Transverse colon (tissue), 4 donors: ENCODE data around the gene MEFV. TPM values are rescaled to one million over a fixed set of nuclear protein-coding genes. Genes with fewer than 3 reads are reported as not detected.

Experiments used
- DNase-seq: peaks from one replicate; pipeline ENCODE4 v3.0.0-alpha.2; 2019
- H3K27ac ChIP-seq, 4 donors: fragments of 200-600 bp; sonication (generic); 2 replicates each; pipeline ENCODE4 v1.5.1; 2016 to 2018; ENCODE audit warnings: inconsistent platforms in 4 of 4
- H3K27me3 ChIP-seq: fragments of 200-600 bp; sonication (generic); 2 replicates; pipeline ENCODE4 v1.5.1; 2017; ENCODE audit warnings: inconsistent platforms
- H3K36me3 ChIP-seq, 4 donors: fragments of 200-600 bp; sonication (generic); 2 replicates each; pipeline ENCODE4 v1.5.1; 2017 to 2019; ENCODE audit warnings: inconsistent platforms in 4 of 4
- H3K4me1 ChIP-seq, 4 donors: fragments of 200-600 bp; sonication (generic); 2 replicates each; pipeline ENCODE4 v1.5.1; 2017 to 2020; ENCODE audit warnings: inconsistent platforms in 4 of 4
- H3K4me3 ChIP-seq, 4 donors: fragments of 200-600 bp; sonication (generic); 1 replicate in 1 of 4; 2 replicates in 3 of 4; pipeline versions ENCODE4 v1.5.1 to v1.6.1; 2017 to 2019; ENCODE audit warnings: inconsistent platforms in 4 of 4
- H3K9me3 ChIP-seq, 2 donors: fragments of 200-600 bp; sonication (generic); 2 replicates each; pipeline ENCODE4 v1.5.1; 2017 to 2019; ENCODE audit warnings: inconsistent platforms in 2 of 2
- CTCF ChIP-seq, 5 experiments: fragments of 200-600 bp in 3 of 5; fragments of 450-650 bp in 2 of 5; sonication (generic) in 3 of 5; IDR thresholded peaks; 1 replicate in 2 of 5; 2 replicates in 3 of 5; pipeline ENCODE4 v1.5.1; 2016 to 2017; ENCODE audit warnings: antibody characterized with exemption in 5 of 5, inconsistent platforms in 3 of 5, mild to moderate bottlenecking in 2 of 5, moderate library complexity in 1 of 5
- EP300 ChIP-seq: sonication (generic); formaldehyde crosslinking; IDR thresholded peaks from one replicate; pipeline ENCODE4 v1.6.1; 2017; ENCODE audit warnings: antibody characterized with exemption, low read depth
- POLR2A ChIP-seq: fragments of 450-650 bp; IDR thresholded peaks from one replicate; pipeline ENCODE4 v1.6.1; 2016; ENCODE audit warnings: antibody characterized with exemption, mild to moderate bottlenecking, moderate library complexity
- POLR2AphosphoS5 ChIP-seq, 3 donors: sonication (generic); formaldehyde crosslinking; IDR thresholded peaks; one replicate each; pipeline ENCODE4 v1.6.1; 2016; ENCODE audit warnings: antibody characterized with exemption in 3 of 3
- WGBS, 2 donors: methylation state at CpG; one replicate each; pipeline ENCODE4 v1.1.5; 2018; ENCODE audit warnings: low coverage in 1 of 2; 5-methylcytosine and 5-hydroxymethylcytosine counted together
- in situ Hi-C, 4 donors: fragments of 200-750 bp; cut with MboI; loops; one replicate each; pipeline versions ENCODE4 v1.15.0 to v1.15.1; 2017; ENCODE audit warnings: low sequenced_read_pairs in 3 of 4, low pct_ligation_motif_present in 1 of 4, low pct_unique_long_range_greater_than_20kb in 1 of 4
- intact Hi-C: fragments of 100-400 bp; cut with DNase I; formaldehyde crosslinking; loops from one replicate; pipeline ENCODE4 v1.15.1; 2023; ENCODE audit warnings: low total_unique reads
- total RNA-seq, 4 donors: library from RNA; depleted of rRNA; stranded (reverse); fragments of >200 nt; gene quantifications; one replicate each; pipeline ENCODE4 v1.1.0, GENCODE V29; 2016

MEFV gene
- total RNA-seq, 4 donors from 2014 or later: 0.37 to 1.4 (median 0.54) TPM

GRCh38 chr16:3304370-3304769 is 47.9 kb upstream of the MEFV start:
- peaks cover 0 to 25% (median 3%) of the 10 kb centered on the region in 4 donors for H3K4me1 ChIP-seq
- peaks cover 57 to 76% of the 10 kb centered on the region in 2 donors for H3K9me3 ChIP-seq
- H3K36me3 ChIP-seq: peaks cover 0 to 50% (median 15%) of the 10 kb centered on the region in 4 donors
- H3K27ac ChIP-seq: peak overlapping the region in 3 of 4 donors; percentile 84 to 93 (median 89)
- in situ Hi-C loops (loop anchor here in 1 of 4 donors (25.0 kb wide), 1 partner anchor 108 kb away; the partner anchor contains the start of genes ZNF174 and ZSCAN32), intact Hi-C loops (no loop called here)
- WGBS, 2 donors: 80 to 81% methylated on average over 4 of the region's 4 CpGs
- peak overlapping the region in 3 of 4 donors; percentile 55 to 81 (median 60) for H3K4me3 ChIP-seq
- no peaks in the 10 kb centered on the region for H3K27me3 ChIP-seq
- no peak for DNase-seq
- TF ChIP-seq POLR2AphosphoS5 (IDR thresholded peaks at IDR 0.05) (no peak), CTCF (IDR thresholded peaks at IDR 0.05) (no peak), POLR2A (no peak), EP300 (no peak)

GRCh38 chr16:3295783-3296182 is 39.4 kb upstream of the MEFV start:
- H3K9me3 ChIP-seq: peaks cover 53 to 93% of the 10 kb centered on the region in 2 donors
- in situ Hi-C loops (loop anchor here in 1 of 4 donors (10.0 kb wide), 1 partner anchor 109 kb away; the partner anchor contains the start of genes ZNF174 and ZSCAN32), intact Hi-C loops (no loop called here)
- no peaks in the 10 kb centered on the region for H3K4me1 ChIP-seq
- H3K27ac ChIP-seq: no peak overlapping the region
- no peak overlapping the region for H3K4me3 ChIP-seq
- peaks cover 0 to 50% (median 18%) of the 10 kb centered on the region in 4 donors for H3K36me3 ChIP-seq
- TF ChIP-seq POLR2A (no peak), EP300 (no peak), POLR2AphosphoS5 (IDR thresholded peaks at IDR 0.05) (no peak), CTCF (IDR thresholded peaks at IDR 0.05) (no peak)
- WGBS, 2 donors: 88 to 94% methylated on average over 6 to 13 of the region's 13 CpGs
- no peak for DNase-seq
- no peaks in the 10 kb centered on the region for H3K27me3 ChIP-seq

GRCh38 chr16:3295209-3295608 is 38.8 kb upstream of the MEFV start:
- peaks cover 55 to 93% of the 10 kb centered on the region in 2 donors for H3K9me3 ChIP-seq
- no peak overlapping the region for H3K4me3 ChIP-seq
- DNase-seq: no peak
- intact Hi-C loops: no loop called here
- H3K4me1 ChIP-seq: no peaks in the 10 kb centered on the region
- no peak for TF ChIP-seq POLR2A
- no peak overlapping the region for H3K27ac ChIP-seq
- H3K27me3 ChIP-seq: no peaks in the 10 kb centered on the region
- in situ Hi-C loops: loop anchor here in 1 of 4 donors (10.0 kb wide), 1 partner anchor 110 kb away; the partner anchor contains the start of genes ZNF174 and ZSCAN32
- 79% methylated on average over 43 of the region's 45 CpGs; no CpG with 5 or more reads in 1 of the 2 donors for WGBS, 2 donors
- H3K36me3 ChIP-seq: peaks cover 0 to 51% (median 18%) of the 10 kb centered on the region in 4 donors

GRCh38 chr16:3292604-3293003 is 36.2 kb upstream of the MEFV start:
- H3K4me1 ChIP-seq: no peaks in the 10 kb centered on the region
- no peak overlapping the region for H3K4me3 ChIP-seq
- no peak overlapping the region for H3K27ac ChIP-seq
- no peak for DNase-seq
- TF ChIP-seq POLR2AphosphoS5 (IDR thresholded peaks at IDR 0.05) (no peak), CTCF (IDR thresholded peaks at IDR 0.05) (no peak), POLR2A (no peak), EP300 (no peak)
- intact Hi-C loops (loop anchor here (5.0 kb wide), 1 partner anchor 165 kb away; no protein-coding TSS in a partner anchor), in situ Hi-C loops (loop anchor here in 1 of 4 donors (10.0 kb wide), 1 partner anchor 112 kb away; the partner anchor contains the start of genes ZNF174 and ZSCAN32)
- peaks cover 0 to 68% (median 28%) of the 10 kb centered on the region in 4 donors for H3K36me3 ChIP-seq
- no peaks in the 10 kb centered on the region for H3K27me3 ChIP-seq
- 95 to 100% methylated on average over 1 to 3 of the region's 3 CpGs for whole genome bisulfite sequencing, 2 donors
- peaks cover 67 to 99% of the 10 kb centered on the region in 2 donors for H3K9me3 ChIP-seq
